Erythroblast (primary cell): ENCODE data around the gene B3GNT3.

ENCODE experiments used
- DNase-seq, 2 experiments: peaks; one replicate each; lab custom pipeline; 2025; lab: John Stamatoyannopoulos, UW
- GATA1 ChIP-seq: IDR thresholded peaks from 2 replicates; pipeline ENCODE4 v1.6.1; 2011; ENCODE audit warnings: low read depth, mild to moderate bottlenecking, control low read depth, low read length, moderate library complexity
- POLR2A ChIP-seq: IDR thresholded peaks from 2 replicates; pipeline ENCODE4 v1.6.1; 2011; ENCODE audit warnings: mild to moderate bottlenecking, low read length

B3GNT3 gene

GRCh38 chr19:17824339-17824738 is 29.4 kb downstream of the B3GNT3 start:
- TF ChIP-seq POLR2A = no peak
- DNase-seq = no peak

- TF ChIP-seq GATA1 (no peak), POLR2A (no peak)
- DNase-seq = no peak
These were observed 31.6 kb downstream of the B3GNT3 start for GRCh38 chr19:17826508-17827056.

GRCh38 chr19:17829855-17830566 is 35.1 kb downstream of the B3GNT3 start:
- TF ChIP-seq POLR2A (no peak), GATA1 (no peak)

GRCh38 chr19:17830567-17831418 is 35.9 kb downstream of the B3GNT3 start:
- DNase-seq = peak; percentile 49 to 52

More at GRCh38 chr19:17829855-17830566, 35.1 kb downstream of the B3GNT3 start:
- DNase-seq = no peak

GRCh38 chr19:17831419-17831888 is 36.5 kb downstream of the B3GNT3 start:
- TF ChIP-seq POLR2A (no peak), GATA1 (no peak)
- DNase-seq = no peak

More at GRCh38 chr19:17830567-17831418, 35.9 kb downstream of the B3GNT3 start:
- TF ChIP-seq GATA1 = no peak
- TF ChIP-seq POLR2A = no peak

- no peak for TF ChIP-seq POLR2A
- TF ChIP-seq GATA1 = no peak
- no peak for DNase-seq
These were observed 37.7 kb downstream of the B3GNT3 start for GRCh38 chr19:17832443-17833208.

- TF ChIP-seq POLR2A (no peak), GATA1 (no peak)
- no peak for DNase-seq
These were observed 39.6 kb downstream of the B3GNT3 start for GRCh38 chr19:17834350-17835181.

GRCh38 chr19:17835182-17836006 is 40.5 kb downstream of the B3GNT3 start:
- TF ChIP-seq GATA1 = no peak
- DNase-seq = no peak

GRCh38 chr19:17836530-17836929 is 41.6 kb downstream of the B3GNT3 start:
- no peak for TF ChIP-seq GATA1
- TF ChIP-seq POLR2A = no peak
- no peak for DNase-seq

- DNase-seq = no peak
- no peak for TF ChIP-seq GATA1
- TF ChIP-seq POLR2A = no peak
These were observed 43.0 kb downstream of the B3GNT3 start for GRCh38 chr19:17837972-17838371.

GRCh38 chr19:17840019-17840418 is 45.1 kb downstream of the B3GNT3 start:
- TF ChIP-seq GATA1 (no peak), POLR2A (no peak)
- DNase-seq = no peak

- no peak for TF ChIP-seq GATA1
- no peak for TF ChIP-seq POLR2A
- DNase-seq = no peak
These were observed 46.5 kb downstream of the B3GNT3 start for GRCh38 chr19:17841371-17841809.
